ENCODE results near the gene COL5A3. TPM values are rescaled to one million over a fixed set of nuclear protein-coding genes. Genes with fewer than 3 reads are reported as not detected.
"Not testable (repeated sequence)": the region's sequence is repeated elsewhere in the genome, so short reads cannot be mapped to it uniquely, and the experiment has no call there.

COL5A3 gene
- polyA plus RNA-seq (2012; ENCODE audit: insufficient read depth, insufficient read length): not detected

DNA sequence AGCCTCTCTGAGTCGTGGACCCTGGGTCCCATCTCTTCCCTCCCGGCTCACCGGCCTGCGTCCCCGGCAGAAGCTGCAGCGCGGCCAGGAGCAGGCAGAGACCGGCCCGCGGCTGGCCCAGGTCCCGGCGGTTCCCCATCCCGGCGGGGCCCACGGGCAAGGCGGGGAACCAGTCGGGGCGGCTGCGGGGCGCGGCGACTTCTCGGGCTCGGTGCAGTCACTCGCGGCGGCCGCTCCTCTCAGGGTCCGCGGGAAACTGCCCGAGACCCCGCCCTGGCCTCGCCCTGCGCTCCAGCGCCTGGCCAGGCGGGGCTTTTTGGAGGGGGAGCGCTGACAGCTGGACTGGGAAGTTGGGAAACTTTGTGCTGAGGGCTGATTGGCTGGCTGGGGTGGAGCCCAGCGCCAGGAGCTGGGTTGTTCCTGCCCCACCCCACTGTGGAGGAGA lies at the start of gene COL5A3:
TSS of gene COL5A3 (minus strand) at position 258 of the 445 bp plus-strand sequence. CDS start at position 139, 119 bp downstream.
- DNase-seq (ENCODE audit: low read depth, low spot score): no peak
- H3K4me3 ChIP-seq (ENCODE audit: low read length): no peak within 1 kb of the TSS

DNA sequence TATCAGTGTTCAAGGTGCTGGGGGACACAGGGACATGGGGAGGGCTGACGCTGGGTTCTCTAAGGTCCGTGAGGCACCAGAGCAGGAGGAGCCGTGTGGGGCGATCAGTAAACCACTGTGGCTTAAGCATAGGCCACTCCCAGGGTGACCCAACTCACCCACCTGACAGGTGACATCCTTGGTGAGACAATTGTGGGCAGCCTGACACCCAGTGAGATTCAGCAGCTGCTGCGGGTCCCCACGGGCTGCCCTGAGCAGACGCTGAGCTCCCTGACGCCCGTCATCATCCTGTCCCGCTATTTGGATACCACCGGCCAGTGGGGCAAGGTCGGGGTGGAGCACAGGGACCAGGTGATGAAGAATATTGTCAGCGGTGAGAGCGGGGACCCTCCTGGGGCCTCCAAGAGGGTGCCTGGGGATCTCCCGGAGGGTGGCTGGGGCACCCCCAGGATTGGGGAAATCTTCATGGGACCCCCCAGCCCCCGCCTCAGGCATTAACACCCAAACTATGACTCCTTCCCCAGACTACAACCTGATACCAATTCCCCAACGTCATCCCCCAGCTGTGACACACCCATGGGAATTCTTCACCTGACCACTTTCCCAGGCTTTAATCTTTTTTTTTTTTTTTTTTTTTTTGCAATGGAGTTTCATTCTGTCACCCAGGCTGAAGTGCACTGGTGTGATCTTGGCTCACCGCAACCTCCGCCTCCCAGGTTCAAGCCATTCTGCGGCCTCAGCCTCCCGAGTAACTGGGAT lies 42.5 kb upstream of the COL5A3 start:
- DNase-seq (ENCODE audit: low read depth, low spot score): no peak

DNA sequence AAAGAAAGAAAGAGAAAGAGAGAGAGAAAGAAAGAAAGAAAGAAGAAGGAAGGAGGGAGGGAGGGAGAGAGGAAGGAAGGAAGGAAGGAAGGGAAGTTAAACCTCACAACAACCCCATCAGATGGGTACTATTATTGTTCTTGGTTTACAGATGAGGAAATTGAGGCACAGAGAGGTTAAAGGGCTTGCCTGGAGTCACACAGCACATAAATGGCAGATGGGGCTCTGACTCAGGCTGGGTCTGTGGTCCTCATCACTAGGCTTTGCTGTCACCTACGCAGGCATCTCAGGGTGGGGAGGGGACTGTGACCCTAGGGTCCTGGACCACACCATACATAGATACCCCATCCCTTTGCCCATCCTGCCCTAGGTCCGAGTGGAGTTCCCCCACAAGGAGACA lies 39.3 kb upstream of the COL5A3 start:
- no peak for DNase-seq (ENCODE audit: low read depth, low spot score)
- H3K4me3 ChIP-seq (ENCODE audit: low read length): no peak overlapping the region

More for the DNA sequence above, 42.5 kb upstream of the COL5A3 start:
- no peak overlapping the region for H3K4me3 ChIP-seq (ENCODE audit: low read length)

DNA sequence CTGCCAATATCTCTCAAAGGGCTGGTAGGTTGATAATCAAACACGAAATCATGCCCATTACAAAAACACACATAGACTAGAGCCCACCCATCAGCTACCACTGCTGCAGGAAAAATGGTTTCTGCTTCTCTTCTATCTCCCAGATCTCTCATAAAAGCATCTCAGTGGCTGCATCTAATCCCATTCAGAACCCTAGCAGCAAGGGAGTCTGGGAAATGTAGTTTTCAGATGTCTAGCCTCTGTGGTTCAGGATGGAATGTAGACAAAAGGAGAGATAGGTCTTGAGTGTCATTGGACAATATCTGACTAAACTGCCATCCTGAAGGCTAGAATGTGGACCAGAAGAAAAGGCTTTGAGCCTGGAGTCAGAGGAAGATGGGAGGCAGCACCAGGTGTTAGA lies 35.1 kb upstream of the COL5A3 start:
- H3K4me3 ChIP-seq (ENCODE audit: low read length): no peak overlapping the region
- no peak for DNase-seq (ENCODE audit: low read depth, low spot score)

DNA sequence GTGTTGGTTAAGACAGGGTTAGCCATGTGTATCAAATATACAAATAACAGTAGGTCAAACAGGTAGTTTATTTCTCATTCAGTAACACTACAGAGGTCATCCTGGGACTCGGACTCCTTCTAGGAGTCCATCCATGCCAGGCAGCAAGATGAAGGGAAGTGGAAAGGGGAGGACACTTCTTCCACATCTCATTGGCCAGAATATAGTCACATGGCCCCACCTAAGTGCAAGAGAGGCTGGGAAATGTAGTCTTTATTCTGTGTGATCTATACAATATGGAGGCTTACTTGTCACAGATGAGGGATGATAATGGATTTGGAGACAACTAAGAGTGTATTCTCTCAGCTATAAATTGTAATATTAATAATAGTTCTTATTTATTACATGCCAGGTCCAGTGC lies 34.1 kb upstream of the COL5A3 start:
- DNase-seq (ENCODE audit: low read depth, low spot score): peak; percentile 31
- no peak overlapping the region for H3K4me3 ChIP-seq (ENCODE audit: low read length)

DNA sequence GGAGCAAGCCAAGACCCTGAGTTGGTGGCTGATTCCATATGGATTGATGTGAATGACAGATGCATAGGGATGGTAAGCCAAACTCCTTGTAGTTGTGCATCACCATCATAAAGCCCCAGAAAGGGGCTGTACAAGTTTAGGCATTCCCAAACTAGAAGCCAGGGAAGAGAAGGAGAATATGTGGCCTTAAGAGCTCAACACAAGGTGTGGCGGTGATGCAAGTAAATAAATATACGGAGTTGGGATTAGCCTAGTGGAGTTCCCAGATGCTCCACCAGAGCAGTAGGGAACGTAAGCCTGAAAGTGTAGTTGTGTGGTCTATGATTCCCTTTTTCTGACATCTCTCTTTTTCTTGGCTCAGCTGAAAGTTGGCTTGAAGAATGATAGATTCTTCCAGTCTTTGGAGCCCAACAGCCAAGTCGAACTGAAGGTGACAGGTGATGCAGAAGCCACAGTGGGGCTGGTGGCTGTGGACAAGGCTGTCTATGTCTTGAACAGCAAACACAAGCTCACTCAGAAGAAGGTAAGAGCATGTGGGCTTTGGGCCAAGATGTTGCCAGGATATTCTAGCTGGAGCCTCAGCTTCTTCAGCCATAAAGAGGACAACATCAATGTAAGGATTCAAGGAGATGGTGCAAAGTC lies 33.1 kb upstream of the COL5A3 start:
- no peak for DNase-seq (ENCODE audit: low read depth, low spot score)
- no peak overlapping the region for H3K4me3 ChIP-seq (ENCODE audit: low read length)

DNA sequence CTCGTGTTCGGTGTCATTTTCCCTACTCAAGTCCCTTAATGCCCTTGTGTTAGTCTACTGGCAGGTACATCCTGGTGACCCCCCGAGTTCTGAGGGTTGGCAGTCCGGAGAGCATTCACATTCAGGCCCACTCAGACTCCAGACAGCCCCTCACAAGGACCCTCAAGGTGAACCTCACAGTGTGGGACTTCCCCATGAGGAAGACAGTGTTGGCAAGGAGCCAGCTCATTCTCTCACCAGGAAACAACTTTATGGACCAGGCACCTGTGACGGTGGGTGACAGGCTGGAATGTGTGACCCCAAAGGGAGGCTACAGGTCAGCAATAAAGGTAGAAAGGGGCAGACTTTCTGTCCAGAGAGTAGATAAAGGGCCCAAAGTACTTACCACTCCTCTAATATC lies 27.5 kb upstream of the COL5A3 start:
- no peak for DNase-seq (ENCODE audit: low read depth, low spot score)

DNA sequence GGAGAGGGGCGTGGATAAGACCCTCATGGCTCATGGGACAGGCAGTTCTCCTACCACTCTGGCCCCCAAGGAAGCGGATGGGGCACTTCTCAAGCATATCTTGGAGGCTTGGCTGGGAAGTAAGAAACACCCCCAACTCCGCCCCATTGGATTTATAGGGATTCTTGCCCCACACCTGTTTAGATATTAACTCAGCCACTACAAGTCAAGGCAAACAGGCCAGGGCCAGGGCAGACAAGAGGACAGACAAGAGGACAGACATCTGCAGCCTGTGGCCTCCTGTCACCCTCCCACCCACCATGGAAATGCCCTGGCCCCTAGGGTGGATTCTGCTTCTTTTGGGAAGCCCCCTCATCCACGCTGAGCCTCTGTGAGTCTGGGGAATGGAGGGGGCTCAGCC lies 27.1 kb upstream of the COL5A3 start:
- DNase-seq (ENCODE audit: low read depth, low spot score): no peak
- no peak overlapping the region for H3K4me3 ChIP-seq (ENCODE audit: low read length)

More for the DNA sequence above, 27.5 kb upstream of the COL5A3 start:
- no peak overlapping the region for H3K4me3 ChIP-seq (ENCODE audit: low read length)

DNA sequence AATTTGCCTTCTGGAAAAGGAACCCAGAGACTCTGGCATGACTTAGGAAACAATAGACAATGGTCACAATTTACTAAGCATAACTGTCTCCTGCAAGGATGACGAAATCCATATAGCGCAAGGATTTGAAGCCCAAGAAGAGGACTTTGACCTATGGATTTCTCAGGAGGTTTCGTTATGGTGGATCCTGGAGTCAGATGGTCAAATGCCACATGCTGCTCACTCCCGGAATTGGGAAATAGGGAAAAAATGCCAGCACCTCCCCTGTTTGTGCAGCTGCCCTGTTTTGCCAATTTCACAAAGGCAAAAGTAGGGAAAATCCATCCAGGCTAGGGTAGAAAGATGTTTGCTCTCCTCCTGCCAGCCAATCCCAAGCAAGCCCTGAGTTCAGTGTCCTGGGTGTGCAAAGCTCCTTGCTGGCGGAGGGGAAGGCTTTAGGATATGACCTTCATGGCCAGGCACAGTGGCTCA lies 26.3 kb upstream of the COL5A3 start:
- no peak overlapping the region for H3K4me3 ChIP-seq (ENCODE audit: low read length)
- no peak for DNase-seq (ENCODE audit: low read depth, low spot score)

DNA sequence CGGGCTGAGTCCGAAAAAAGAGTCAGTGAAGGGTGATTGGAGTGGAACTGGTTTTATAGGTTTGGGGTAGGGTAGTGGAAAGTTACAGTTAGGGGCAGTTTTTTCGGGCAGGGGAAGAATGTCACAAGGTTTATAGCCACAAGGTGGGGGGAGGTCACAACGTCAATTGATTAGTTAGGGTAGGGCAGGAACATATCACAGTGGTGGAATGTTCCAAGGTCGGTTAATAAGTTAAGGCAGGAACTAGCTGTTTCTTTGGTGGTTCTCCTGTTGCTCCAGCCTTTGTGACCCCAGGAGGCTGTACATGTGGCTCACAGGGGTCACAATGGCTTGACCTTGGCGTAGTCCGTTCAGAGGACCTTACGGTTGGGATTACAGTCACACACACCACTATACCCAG lies 23.3 kb upstream of the COL5A3 start:
- DNase-seq (ENCODE audit: low read depth, low spot score): no peak

DNA sequence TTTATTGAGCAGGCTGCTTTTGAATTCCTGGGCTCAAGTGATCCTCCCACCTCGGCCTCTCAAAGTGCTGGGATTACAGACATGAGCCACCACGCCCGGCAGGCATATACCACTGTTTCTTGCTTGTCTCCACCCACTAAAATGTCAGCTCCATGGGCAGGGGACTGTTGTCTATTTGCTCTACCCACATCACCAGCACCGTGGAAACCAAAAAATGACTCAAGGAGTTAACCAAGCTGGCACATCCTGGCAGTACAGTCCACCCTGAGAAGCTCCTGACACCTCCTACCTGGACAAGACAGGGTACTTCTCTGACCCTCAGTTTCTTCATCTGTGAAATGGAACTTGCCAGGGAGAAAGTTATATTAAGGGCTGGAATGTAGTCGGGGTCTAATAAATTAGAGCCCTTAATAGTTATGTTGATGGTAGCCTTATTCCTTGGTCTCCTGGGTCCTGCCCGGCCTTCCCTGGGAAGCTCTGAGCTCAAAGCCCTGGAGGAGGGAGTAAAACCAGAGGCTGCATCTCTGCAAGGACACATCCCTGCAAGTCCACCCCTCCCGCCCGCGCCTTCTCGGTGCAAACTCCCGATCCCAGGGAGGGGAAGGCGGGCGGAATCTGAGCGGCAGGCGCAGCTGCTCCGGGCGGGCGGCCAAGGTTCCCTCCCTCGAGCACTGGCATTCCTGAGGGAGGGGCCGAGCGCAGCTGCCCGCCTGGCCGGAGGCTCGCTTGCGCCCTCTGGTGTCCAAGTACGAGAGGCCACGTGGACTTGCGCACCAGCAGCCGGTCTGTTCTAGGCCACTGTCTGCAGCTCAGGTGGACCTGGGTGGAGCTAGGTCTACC lies 17.1 kb upstream of the COL5A3 start:
- H3K4me3 ChIP-seq (ENCODE audit: low read length): no peak overlapping the region
- DNase-seq (ENCODE audit: low read depth, low spot score): peak; percentile 52

More for the DNA sequence above, 23.3 kb upstream of the COL5A3 start:
- H3K4me3 ChIP-seq (ENCODE audit: low read length): no peak overlapping the region

DNA sequence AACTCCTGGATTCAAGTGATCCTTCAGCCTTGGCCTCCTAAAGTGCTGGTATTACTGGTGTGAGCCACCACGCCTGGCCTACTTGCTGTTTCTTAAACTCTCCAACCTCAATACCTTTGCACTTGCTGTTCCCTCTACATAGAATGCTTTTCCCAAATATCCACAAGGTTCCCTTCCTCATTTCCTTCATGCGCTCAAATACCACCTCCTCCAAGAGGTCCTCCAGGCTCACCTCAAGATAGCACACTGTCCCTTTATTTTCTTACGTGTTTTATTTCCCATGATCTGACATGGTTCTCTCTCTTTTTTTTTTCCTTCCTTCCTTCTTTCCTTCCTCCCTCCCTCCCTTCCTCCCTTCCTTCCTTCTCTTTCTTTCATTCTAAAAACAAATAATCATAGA lies 16.4 kb upstream of the COL5A3 start:
- no peak for DNase-seq (ENCODE audit: low read depth, low spot score)
- no peak overlapping the region for H3K4me3 ChIP-seq (ENCODE audit: low read length)

DNA sequence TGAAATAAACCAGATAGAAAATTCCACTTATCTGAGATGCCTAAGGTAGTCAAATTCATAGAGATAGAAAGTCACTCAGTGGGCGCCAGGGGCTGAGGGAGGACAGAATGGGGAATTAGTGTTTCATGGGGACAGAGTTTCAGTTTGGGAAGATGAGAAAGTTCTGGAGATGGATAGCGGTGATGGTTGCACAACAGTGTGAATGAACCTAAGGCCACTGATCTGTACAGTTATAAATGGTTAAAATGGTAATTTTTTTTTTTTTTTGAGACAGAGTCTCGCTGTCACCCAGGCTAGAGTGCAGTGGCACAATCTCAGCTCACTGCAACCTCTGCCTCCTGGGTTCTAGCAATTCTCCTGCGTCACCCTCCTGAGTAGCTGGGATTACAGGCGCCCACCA lies 12.8 kb upstream of the COL5A3 start:
- not testable (repeated sequence) for DNase-seq (ENCODE audit: low read depth, low spot score); H3K4me3 ChIP-seq (ENCODE audit: low read length)

DNA sequence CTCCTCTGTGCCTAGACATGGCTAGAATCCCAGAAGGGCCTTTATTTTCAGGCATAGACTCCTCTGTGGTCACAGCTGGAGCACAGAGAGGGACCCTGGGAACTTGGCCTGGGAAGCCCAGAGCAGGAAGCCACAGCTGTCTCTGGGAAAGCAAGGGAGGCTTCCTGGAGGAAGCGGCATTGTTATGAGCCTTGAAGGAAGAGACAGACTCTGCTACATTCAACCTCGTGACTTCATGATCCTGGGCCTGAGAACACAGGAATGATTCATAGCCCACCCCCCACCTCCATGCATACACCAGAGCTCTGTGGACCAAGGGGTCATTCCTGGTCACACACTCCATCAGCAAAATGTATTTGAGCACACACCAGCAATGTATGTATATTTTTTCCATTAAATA lies 11.6 kb upstream of the COL5A3 start:
- DNase-seq (ENCODE audit: low read depth, low spot score): no peak
- H3K4me3 ChIP-seq (ENCODE audit: low read length): no peak overlapping the region

DNA sequence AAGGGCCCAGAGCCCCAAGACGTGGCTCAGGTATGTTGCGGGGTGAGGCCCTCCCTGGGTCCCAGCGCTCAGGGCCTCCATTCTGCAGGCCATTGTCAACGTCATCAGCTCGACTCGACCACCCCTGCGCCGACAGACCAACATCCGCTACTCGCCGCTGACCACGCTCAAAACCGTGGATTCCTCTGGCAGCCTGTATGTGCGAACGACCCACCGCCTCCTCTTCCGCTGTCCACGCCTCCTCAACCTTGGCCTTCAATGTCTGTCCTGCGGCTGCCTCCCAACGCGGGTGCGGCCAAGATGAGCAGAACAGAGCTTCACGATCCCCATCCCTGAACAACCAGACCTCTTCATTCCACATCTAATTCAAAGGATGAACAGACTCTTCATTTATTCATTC lies 11.1 kb upstream of the COL5A3 start:
- no peak for DNase-seq (ENCODE audit: low read depth, low spot score)
- H3K4me3 ChIP-seq (ENCODE audit: low read length): no peak overlapping the region

DNA sequence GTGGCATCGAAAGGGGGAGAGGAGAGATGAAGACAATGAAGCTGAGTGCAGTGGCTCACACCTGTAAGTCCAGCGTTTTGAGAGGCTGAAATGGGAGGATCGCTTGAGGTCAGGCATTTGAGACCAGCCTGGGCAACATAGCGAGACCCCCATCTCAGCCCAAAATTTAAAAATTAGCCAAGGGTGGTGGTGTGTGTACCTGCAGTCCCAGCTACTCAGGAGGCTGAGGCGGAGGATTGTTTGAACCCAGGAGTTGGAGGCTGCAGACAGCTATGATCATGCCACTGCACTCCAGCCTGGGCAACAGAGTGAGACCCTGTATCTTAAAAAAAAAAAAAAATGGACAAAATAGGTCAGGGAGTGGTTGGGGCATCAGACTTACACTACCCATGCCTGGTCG lies 10.5 kb upstream of the COL5A3 start:
- H3K4me3 ChIP-seq (ENCODE audit: low read length): no peak overlapping the region
- no peak for DNase-seq (ENCODE audit: low read depth, low spot score)

DNA sequence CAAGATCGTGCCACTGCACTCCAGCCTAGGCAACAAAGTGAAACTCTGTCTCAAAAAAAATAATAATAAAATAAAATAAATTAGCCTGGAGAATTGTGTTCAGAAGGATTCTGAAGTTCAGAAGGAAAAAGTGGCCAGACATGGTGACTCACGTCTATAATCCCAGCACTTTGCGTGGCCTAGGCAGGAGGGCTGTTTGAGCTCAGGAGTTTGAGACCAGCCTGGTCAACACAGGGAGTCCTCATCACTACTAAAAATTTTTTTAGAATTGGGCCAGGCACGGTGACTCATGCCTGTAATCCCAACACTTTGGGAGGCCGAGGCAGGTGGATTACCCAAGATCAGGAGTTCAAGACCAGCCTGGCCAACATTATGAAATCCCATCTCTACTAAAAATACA lies 8.9 kb upstream of the COL5A3 start:
- DNase-seq (ENCODE audit: low read depth, low spot score): no peak
- no peak overlapping the region for H3K4me3 ChIP-seq (ENCODE audit: low read length)

DNA sequence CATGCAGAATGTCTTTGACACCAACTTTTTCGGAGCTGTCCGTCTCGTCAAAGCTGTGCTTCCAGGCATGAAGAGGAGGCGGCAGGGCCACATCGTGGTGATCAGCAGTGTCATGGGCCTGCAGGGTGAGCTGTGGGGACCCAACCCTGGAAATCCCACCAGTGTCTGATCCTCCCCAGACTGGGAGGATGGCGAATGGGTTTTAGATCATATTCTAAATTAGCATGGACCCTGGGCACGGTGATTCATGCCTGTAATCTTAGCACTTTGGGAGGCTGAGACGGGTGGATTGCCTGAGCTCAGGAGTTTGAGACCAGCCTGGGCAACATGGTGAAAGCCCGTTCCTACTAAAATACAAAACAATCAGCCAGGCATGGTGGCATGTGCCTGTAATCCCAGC lies 8.5 kb upstream of the COL5A3 start:
- no peak overlapping the region for H3K4me3 ChIP-seq (ENCODE audit: low read length)
- DNase-seq (ENCODE audit: low read depth, low spot score): no peak

DNA sequence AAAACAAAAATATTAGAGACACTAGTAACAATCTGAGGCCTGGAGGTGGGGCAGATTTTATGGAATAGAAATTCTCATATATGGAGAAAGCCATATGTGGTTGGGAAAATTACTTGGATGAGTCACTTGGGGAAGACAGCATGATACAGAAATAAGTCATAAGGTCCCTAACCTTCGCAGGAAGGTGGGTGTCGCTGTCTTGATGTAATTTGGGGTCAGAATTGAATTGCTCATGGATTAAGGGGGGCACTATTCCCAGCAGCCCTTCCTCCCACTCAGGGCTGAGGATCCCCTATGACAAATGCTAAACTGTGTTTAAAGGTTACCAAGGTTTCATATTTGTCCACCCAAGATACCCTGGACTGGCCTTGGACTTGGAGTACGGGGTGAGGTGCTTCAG lies 8.0 kb upstream of the COL5A3 start:
- no peak for DNase-seq (ENCODE audit: low read depth, low spot score)
- H3K4me3 ChIP-seq (ENCODE audit: low read length): no peak overlapping the region

All from Jurkat, Clone E6-1 (cell line).